ENCODE results near the gene EDNRA. TPM values are rescaled to one million over a fixed set of nuclear protein-coding genes. Genes with fewer than 3 reads are reported as not detected.

The EDNRA gene
- total RNA-seq, 4 donors from 2014 or later: 3.4 to 18.7 (median 7.7) TPM

DNA sequence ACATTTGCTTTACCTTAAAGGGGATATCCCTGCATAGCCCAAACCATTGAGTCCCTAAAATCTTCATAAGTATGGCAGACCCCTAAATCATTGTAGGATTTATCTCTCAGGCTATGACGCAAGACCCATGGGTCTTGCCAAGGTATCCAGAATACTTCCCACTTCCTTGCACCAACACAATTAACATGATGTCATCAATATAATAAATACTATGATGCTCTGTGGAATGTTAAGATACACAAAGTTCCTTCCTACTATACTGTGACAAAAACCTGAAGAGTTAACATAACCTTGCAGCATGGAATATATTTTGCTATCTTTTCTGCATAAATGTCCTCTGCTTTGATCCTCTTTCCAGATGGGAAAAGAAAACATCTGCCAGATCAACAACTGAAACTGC is 86.4 kb downstream of the EDNRA start:
- H3K4me3 ChIP-seq: no peak overlapping the region
- no peaks in the 10 kb centered on the region for H3K27me3 ChIP-seq
- TF ChIP-seq POLR2AphosphoS5 (IDR thresholded peaks at IDR 0.05): no peak
- TF ChIP-seq EP300 (IDR thresholded peaks at IDR 0.05): no peak
- ATAC-seq: no peak
- no peaks in the 10 kb centered on the region for H3K36me3 ChIP-seq
- peaks cover 0 to 7% (median 0%) of the 10 kb centered on the region in 3 donors for H3K9me3 ChIP-seq
- H3K27ac ChIP-seq: no peak overlapping the region
- 88 to 100% methylated on average over 1 of the region's 1 CpG for WGBS, 2 donors (ENCODE audit: low coverage in 1 of 2)
- no peaks in the 10 kb centered on the region for H3K4me1 ChIP-seq

GRCh38 chr4:147570616-147571015 is 89.7 kb downstream of the EDNRA start:
- no peaks in the 10 kb centered on the region for H3K9me3 ChIP-seq
- no peaks in the 10 kb centered on the region for H3K4me1 ChIP-seq
- 33 to 35% methylated on average over 4 of the region's 4 CpGs for WGBS, 2 donors (ENCODE audit: low coverage in 1 of 2)
- H3K36me3 ChIP-seq: no peaks in the 10 kb centered on the region
- ATAC-seq: no peak
- TF ChIP-seq EP300 (IDR thresholded peaks at IDR 0.05) (no peak), POLR2A (IDR thresholded peaks at IDR 0.05) (no peak), POLR2AphosphoS5 (IDR thresholded peaks at IDR 0.05) (no peak)
- TF ChIP-seq, protein P1, sequence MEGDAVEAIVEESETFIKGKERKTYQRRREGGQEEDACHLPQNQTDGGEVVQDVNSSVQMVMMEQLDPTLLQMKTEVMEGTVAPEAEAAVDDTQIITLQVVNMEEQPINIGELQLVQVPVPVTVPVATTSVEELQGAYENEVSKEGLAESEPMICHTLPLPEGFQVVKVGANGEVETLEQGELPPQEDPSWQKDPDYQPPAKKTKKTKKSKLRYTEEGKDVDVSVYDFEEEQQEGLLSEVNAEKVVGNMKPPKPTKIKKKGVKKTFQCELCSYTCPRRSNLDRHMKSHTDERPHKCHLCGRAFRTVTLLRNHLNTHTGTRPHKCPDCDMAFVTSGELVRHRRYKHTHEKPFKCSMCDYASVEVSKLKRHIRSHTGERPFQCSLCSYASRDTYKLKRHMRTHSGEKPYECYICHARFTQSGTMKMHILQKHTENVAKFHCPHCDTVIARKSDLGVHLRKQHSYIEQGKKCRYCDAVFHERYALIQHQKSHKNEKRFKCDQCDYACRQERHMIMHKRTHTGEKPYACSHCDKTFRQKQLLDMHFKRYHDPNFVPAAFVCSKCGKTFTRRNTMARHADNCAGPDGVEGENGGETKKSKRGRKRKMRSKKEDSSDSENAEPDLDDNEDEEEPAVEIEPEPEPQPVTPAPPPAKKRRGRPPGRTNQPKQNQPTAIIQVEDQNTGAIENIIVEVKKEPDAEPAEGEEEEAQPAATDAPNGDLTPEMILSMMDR (IDR thresholded peaks at IDR 0.05): no peak
- H3K27me3 ChIP-seq: no peaks in the 10 kb centered on the region
- H3K4me3 ChIP-seq: no peak overlapping the region
- H3K27ac ChIP-seq: no peak overlapping the region

DNA sequence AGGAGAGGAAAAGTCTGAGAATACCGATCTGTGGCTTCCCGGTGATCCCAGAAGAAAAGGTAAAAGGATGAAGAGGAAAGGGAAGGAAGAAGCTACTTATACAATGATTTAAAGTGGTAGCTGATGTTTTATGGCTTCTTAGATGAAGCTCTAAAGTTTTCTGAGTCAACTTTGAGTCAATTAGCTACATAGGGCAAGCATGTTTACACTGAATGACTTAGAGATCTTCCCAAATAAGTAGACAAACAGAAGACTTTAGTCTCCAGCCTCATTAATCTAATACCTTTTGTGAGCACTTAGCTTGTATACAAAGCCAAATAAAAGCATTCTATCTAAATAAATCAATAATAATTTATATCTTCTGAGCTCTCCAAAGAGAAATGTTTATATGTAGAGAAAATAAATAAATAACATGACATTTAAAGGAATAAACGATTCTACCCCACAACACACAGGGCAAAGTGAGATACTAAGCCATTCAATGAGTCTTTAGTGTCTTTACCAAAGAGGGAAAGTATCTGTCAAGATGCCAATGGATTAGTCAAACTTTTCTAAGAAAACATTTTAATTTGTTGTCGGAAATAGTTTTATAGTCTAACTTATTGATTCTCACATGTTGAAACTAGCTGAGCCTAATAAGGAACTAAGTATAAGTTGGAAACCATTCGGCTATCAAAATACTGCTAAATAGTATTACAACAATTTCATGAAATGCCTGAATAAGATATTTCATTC is 90.3 kb downstream of the EDNRA start:
- Histone ChIP-seq H3K4me3 (no peak overlapping the region), H3K27ac (no peak overlapping the region), H3K36me3 (no peaks in the 10 kb centered on the region), H3K9me3 (no peaks in the 10 kb centered on the region), H3K4me1 (no peaks in the 10 kb centered on the region), H3K27me3 (no peaks in the 10 kb centered on the region)
- ATAC-seq: no peak
- TF ChIP-seq POLR2AphosphoS5 (IDR thresholded peaks at IDR 0.05): no peak
- TF ChIP-seq EP300 (IDR thresholded peaks at IDR 0.05): no peak
- TF ChIP-seq, protein P1 (IDR thresholded peaks at IDR 0.05): no peak
- TF ChIP-seq POLR2A (IDR thresholded peaks at IDR 0.05): no peak
- WGBS, 2 donors (ENCODE audit: low coverage in 1 of 2): 56 to 79% methylated on average over 5 of the region's 5 CpGs

GRCh38 chr4:147576084-147576483 is 95.2 kb downstream of the EDNRA start:
- H3K9me3 ChIP-seq: no peaks in the 10 kb centered on the region
- ATAC-seq: no peak
- H3K36me3 ChIP-seq: no peaks in the 10 kb centered on the region
- WGBS, 2 donors (ENCODE audit: low coverage in 1 of 2): 93 to 100% methylated on average over 2 of the region's 3 CpGs
- no peak overlapping the region for H3K4me3 ChIP-seq
- H3K27me3 ChIP-seq: no peaks in the 10 kb centered on the region
- no peak for TF ChIP-seq EP300 (IDR thresholded peaks at IDR 0.05)
- H3K4me1 ChIP-seq: no peaks in the 10 kb centered on the region
- H3K27ac ChIP-seq: no peak overlapping the region

GRCh38 chr4:147578051-147578476 is 97.2 kb downstream of the EDNRA start:
- no peaks in the 10 kb centered on the region for H3K36me3 ChIP-seq
- H3K27ac ChIP-seq: no peak overlapping the region
- H3K9me3 ChIP-seq: no peaks in the 10 kb centered on the region
- 69 to 79% methylated on average over 2 to 6 of the region's 6 CpGs for WGBS, 2 donors (ENCODE audit: low coverage in 1 of 2)
- ATAC-seq: peak; percentile 36
- no peaks in the 10 kb centered on the region for H3K27me3 ChIP-seq
- no peaks in the 10 kb centered on the region for H3K4me1 ChIP-seq
- H3K4me3 ChIP-seq: no peak overlapping the region
- TF ChIP-seq, protein P1 (IDR thresholded peaks at IDR 0.05): no peak
- peak; percentile 16 for TF ChIP-seq POLR2AphosphoS5 (IDR thresholded peaks at IDR 0.05)

DNA sequence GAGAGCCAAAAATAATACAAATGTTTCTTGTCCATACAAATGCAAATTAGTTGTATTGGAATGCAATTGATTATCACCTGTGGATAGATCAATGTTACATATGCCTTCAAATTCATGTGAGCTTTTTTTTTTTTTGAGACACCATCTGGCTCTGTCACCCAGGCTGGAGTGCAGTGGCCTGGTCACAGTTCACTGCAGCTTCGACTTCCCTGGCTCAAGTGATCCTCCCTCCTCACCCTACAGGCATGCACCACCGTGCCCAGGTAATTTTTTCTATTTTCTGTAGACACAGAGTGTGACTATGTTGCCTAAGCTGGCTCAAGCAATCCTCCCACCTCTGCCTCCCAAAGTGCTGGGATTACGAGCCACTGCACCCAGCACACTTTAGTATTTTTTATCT is 97.7 kb downstream of the EDNRA start:
- Histone ChIP-seq H3K36me3 (no peaks in the 10 kb centered on the region), H3K9me3 (no peaks in the 10 kb centered on the region), H3K27ac (no peak overlapping the region), H3K4me3 (no peak overlapping the region), H3K27me3 (no peaks in the 10 kb centered on the region), H3K4me1 (no peaks in the 10 kb centered on the region)
- ATAC-seq: no peak
- TF ChIP-seq, protein P1 (IDR thresholded peaks at IDR 0.05): no peak
- no peak for TF ChIP-seq POLR2A (IDR thresholded peaks at IDR 0.05)
- no peak for TF ChIP-seq EP300 (IDR thresholded peaks at IDR 0.05)
- no peak for TF ChIP-seq POLR2AphosphoS5 (IDR thresholded peaks at IDR 0.05)
- 78 to 93% methylated on average over 3 of the region's 3 CpGs for whole genome bisulfite sequencing, 2 donors (ENCODE audit: low coverage in 1 of 2)
